Thyroid gland (tissue), 4 donors: ENCODE data around the gene PLCL1.

ENCODE experiments used
- CTCF ChIP-seq, 6 experiments: fragments of 200-600 bp in 3 of 6; fragments of 450-650 bp in 3 of 6; sonication (generic) in 3 of 6; IDR thresholded peaks; one replicate each; pipeline ENCODE4 v1.5.1; 2016 to 2019; ENCODE audit warnings: antibody characterized with exemption in 6 of 6, mild to moderate bottlenecking in 2 of 6, inconsistent platforms in 1 of 6, moderate library complexity in 1 of 6
- POLR2A ChIP-seq, 2 donors: fragments of 450-650 bp; IDR thresholded peaks; one replicate each; pipeline ENCODE4 v1.6.1; 2017; ENCODE audit warnings: antibody characterized with exemption in 2 of 2, mild to moderate bottlenecking in 2 of 2, moderate library complexity in 1 of 2

- TF ChIP-seq CTCF (IDR thresholded peaks at IDR 0.05): no peak
- no peak for TF ChIP-seq POLR2A (IDR thresholded peaks at IDR 0.05)
These were observed 9.1 kb upstream of the PLCL1 start for GRCh38 chr2:197795277-197795676.
